SK-N-MC (cell line): ENCODE results near the gene CDH11.

Source experiments
- DNase-seq: peaks from one replicate; pipeline ENCODE4 v3.0.0-alpha.2; 2011; ENCODE audit warnings: low read depth, low spot score
- H3K27ac ChIP-seq: fragments of 200-600 bp; sonication (generic); 2 replicates; pipeline ENCODE4 v1.5.1; 2016; ENCODE audit warnings: mixed run types
- H3K36me3 ChIP-seq: fragments of 200-600 bp; sonication (generic); 2 replicates; pipeline ENCODE4 v1.6.1; 2017; ENCODE audit warnings: antibody characterized with exemption, low read length, mixed read lengths; ENCODE audit not compliant: insufficient read depth
- H3K4me3 ChIP-seq: fragments of 200-600 bp; sonication (generic); 2 replicates; pipeline ENCODE4 v1.5.1; 2016
- H3K9ac ChIP-seq: fragments of 200-600 bp; sonication (generic); 2 replicates; pipeline ENCODE4 v1.8.0; 2017; ENCODE audit warnings: mixed run types, mixed read lengths; ENCODE audit not compliant: insufficient read length
- H3K9me3 ChIP-seq: fragments of 200-600 bp; sonication (generic); 2 replicates; pipeline ENCODE4 v1.6.1; 2017; ENCODE audit warnings: low read depth, mild to moderate bottlenecking, antibody characterized with exemption, low read length, moderate library complexity, mixed read lengths
- EZH2 ChIP-seq: fragments of 200-600 bp; sonication (generic); IDR thresholded peaks from one replicate; pipeline ENCODE4 v1.6.1; 2017; ENCODE audit warnings: antibody characterized with exemption
- FOXP2 ChIP-seq: optimal IDR thresholded peaks from 2 replicates; pipeline ENCODE3; 2011; ENCODE audit warnings: mild to moderate bottlenecking, moderate library complexity; ENCODE audit not compliant: insufficient read depth; ENCODE audit errors: extremely low read length, control extremely low read depth
- POLR2AphosphoS5 ChIP-seq: IDR thresholded peaks from 2 replicates; pipeline ENCODE4 v1.6.1; 2012; ENCODE audit warnings: mild to moderate bottlenecking, low read depth, low read length, borderline replicate concordance

CDH11 gene

DNA sequence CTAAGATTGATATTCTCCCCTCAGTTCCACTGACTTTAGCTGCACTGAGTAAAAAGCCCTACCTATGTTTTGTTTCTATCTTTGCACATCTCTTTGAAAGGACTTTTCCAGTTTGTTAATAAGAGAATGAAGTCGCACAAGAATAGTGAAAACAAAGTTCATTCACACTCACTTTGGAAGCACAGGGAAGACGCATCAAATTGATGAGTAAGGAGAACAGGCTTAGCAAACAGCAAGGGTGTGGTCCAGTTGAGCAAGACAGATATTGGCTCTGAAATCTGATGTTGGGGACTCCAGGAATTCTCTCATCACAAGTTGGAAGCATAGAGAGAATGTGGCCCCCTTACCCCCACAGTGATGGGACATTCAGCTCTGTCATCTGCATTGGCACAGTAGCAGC lies 221.3 kb downstream of the CDH11 start:
- DNase-seq = no peak
- Histone ChIP-seq H3K4me3 (no peak overlapping the region), H3K9me3 (no peaks in the 10 kb centered on the region), H3K36me3 (no peaks in the 10 kb centered on the region), H3K9ac (no peak overlapping the region), H3K27ac (no peak overlapping the region)
- TF ChIP-seq POLR2AphosphoS5 (no peak), EZH2 (no peak), FOXP2 (no peak)

DNA sequence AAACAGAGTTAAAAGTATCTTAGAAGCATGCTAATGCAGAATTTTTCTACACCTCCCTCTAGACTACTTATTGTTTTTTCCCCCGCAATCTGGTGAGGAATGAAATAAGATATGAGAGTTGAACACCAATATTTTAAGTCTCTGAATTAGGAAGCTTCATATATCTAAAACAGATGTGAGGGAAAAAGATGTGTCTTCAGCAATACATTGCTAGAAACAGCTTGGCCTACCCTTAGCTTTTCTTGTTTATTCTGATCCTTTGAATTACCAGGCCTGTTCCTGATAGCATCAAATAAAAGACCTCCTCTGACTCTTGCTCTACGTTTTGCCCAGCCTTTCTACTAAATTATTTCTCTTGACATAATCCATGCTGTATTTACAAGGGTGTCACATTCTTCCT lies 221.8 kb downstream of the CDH11 start:
- DNase-seq = no peak
- Histone ChIP-seq H3K9ac (no peak overlapping the region), H3K9me3 (no peaks in the 10 kb centered on the region), H3K27ac (no peak overlapping the region), H3K4me3 (no peak overlapping the region), H3K36me3 (no peaks in the 10 kb centered on the region)
- TF ChIP-seq POLR2AphosphoS5 (no peak), EZH2 (no peak), FOXP2 (no peak)

DNA sequence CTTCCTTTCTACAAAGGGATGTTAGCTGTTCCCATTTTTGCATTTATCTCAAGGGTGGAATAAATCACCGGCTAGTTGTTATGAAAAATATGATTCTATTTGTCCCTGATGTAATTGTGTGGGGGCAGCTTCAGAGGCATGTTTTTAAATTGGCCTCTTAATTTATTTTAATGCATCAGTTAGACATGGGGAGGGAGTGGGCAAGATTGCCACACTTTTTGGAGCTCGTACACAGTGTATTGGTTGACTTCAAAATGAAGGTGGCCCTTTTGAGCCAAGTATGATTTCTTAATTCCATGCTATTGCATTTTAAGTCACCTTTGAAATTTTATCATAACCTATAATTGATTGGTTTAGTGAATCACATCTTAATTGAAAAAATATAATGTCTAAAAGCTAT lies 223.7 kb downstream of the CDH11 start:
- no peak for DNase-seq
- Histone ChIP-seq H3K4me3 (no peak overlapping the region), H3K27ac (no peak overlapping the region), H3K9me3 (no peaks in the 10 kb centered on the region), H3K9ac (no peak overlapping the region), H3K36me3 (no peaks in the 10 kb centered on the region)
- TF ChIP-seq POLR2AphosphoS5 (no peak), EZH2 (no peak), FOXP2 (no peak)
